ENCODE measurements around the gene ARX. TPM values are rescaled to one million over a fixed set of nuclear protein-coding genes. Genes with fewer than 3 reads are reported as not detected.

Gene ARX
- not detected for total RNA-seq
- long read RNA-seq, result 0 reads

DNA sequence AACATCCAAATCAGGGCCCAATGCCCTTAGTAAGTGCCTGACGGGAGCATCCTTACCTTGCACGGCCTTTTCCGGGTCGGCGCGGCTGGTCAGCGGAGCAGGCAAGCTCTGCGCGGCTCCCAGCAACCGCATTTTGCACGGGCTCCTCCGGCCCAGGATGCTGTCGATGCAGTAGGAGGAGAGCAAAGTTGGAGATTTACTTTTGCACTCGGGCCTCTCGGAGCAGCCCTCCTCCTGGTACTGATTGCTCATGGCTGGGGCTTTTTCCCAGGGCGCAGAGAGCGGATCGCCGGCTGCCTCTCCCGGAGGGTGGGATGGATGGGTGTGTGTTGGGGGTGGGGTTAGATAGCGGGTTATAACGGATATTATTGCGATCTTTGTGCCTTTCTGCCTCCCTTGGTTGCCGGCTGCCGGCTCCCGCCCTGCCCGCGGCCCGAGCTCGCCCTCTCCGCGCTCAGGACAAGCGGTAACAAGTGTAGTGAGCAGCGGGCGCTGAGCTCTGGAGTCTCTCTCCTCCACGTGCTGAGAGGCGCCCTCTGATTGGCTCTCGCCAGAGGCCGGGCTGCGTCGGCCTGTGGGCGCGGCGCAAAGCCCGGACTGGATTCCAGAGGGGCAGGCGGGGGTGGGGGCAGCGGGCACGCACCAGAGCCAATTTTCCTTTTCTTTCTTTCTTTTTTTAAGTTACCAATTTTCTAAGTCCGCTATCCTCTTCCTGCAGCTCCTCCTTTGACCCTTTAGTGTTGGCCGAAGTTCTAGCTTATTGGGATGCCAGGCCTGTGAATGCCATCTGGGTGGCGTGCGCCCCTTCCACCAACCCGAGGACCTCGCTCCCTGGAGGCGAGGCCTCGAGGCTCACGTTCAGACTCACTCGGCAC lies at the start of gene ARX:
TSS of gene ARX (minus strand) at position 480 of the 875 bp plus-strand sequence. CDS start at position 252, 228 bp downstream.
- no peak for DNase-seq (ENCODE audit: low spot score)

DNA sequence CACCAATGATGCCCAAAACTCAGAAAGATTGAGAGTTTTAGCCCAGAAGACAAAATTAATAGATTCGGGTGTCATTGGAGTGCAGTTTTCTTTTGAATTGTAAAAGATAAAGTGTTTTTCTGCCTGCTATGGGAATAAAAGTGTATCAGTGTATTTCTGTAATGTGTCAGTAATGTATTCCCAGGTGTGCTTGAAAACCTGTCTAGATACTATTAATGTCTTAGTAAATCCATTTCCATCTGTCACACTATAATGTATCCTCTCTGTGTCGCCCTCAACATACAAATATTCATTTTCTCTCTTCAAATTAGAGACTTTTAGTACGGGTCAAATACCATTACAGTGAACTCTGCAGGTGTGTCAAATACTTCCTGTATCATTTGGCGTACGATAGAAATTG lies 43.5 kb upstream of the ARX start:
- DNase-seq (ENCODE audit: low spot score), result no peak

DNA sequence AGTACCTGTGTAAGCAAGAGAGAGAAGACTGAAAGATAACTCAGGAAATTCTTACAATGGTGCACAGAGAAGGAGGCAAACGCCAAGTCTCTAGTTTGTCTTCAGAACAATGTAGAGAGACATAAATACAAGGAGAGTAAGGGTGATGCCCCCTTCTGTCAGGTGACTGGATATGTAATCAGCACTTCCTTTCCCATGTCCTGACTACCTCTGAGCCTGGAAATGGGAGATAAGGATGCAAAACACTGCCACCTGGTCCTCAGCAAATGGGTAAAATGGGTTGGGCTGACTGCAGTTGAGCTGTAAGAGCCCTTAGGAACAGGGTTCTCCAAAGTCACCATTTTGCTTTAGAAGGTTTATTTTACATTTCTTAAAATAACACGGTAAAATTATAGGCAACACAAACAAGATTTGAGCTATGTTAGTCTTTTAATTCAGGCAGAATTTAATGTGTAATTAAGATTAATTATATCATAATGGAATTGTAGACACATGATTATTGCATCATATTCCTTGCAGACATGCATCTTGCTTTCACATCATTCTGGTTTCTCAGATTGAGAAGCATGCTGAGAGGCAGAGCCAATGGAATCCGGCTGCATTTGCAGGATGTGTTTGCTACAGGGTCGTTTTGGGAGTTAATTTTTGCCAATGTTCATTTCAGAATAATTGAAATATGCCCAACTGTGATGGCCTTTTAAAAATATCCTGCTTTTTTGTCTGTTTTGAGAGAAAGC lies 37.2 kb upstream of the ARX start:
- no peak for DNase-seq (ENCODE audit: low spot score)

DNA sequence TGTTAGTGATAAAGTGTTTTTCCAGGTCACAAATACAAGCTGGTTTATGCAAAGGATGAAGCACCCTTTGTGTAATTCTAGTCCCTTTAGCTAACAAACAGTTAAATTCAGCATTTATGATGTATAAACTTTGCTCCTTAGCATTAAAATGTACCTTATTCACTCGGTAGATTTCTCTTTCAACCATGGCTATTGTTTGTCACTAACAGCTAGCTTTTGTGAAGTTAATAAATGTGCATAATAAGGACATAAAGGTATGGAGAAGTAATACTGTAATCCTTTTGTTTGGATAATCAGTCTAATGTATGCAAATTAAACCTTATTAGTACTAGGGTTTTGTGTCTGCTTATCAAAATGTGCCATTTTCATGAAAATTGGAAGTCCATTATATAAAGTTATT lies 34.2 kb upstream of the ARX start:
- no peak for DNase-seq (ENCODE audit: low spot score)

DNA sequence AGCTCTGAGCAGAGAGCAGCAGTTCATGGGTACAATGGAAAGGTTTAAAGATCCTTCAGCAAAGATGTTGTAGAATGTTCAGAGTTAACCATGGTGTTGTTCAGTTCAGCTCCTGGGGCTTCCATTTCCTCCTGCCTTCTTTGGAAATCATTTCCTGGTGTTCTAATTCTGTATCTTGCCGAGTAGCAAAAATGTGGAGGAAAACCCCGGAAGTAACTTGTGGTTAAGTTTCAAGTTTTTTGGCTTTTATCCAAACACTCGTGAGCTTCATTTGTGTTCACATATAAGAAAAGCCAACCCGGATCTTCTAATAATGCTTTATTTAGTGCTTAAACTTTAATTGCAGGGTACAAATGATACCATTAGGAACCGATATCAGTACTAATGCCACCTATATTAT lies 33.6 kb upstream of the ARX start:
- DNase-seq (ENCODE audit: low spot score), result no peak

DNA sequence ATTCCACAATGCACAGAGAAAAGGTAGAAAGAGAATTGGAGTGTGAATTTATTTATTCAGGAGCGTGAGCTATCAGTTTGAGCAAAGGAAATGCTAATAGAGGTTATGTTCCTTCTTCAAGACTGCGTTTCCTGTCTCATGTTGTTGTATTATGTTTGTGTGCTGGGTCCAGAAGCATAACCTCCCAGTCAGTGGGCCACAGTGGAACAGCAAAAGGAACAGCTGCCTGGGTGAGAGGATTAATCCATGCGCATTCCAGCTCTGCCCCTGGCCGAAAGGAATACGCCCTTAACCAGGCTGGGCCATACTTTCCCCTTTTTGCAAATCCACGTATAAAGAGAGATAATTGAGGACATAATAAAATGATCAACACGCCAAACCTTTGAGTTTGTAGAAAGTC lies 32.4 kb upstream of the ARX start:
- no peak for DNase-seq (ENCODE audit: low spot score)

DNA sequence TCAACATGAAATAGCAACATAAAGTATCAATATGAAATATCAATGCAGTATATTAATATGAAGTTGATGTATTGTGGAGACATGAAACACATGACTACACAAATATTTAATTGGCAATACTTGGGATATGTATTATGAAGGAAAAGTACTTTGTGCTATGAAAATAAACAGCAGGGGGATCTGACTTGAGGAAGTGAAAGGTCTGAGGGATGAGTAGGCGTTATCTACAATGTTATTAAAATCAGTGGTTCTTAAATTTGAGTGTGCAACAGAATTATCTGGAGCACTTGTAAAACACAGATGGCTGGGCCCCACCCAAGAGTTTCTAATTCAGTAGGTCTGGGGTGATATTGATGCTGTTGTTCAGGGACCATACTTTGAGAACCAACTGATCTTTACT lies 27.4 kb upstream of the ARX start:
- DNase-seq (ENCODE audit: low spot score), result no peak

DNA sequence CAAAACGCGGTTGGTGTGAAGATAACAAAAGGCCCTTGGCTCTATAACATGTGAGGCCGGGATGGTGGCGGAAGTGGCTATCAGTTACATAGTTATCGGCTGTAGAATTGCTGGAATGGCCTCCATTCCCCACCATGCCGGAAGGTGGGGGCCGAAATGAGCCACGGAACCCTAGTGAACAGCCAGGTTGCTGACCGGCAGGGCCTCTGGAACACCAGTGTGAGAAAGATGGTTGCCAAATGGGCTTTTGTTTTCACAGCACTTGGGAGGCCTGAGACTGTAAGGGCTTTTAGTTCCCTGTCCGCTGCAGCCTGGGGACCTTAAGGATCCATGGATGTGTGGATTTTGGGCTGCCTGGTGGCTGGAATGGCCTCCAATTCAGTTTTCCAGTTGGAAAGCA lies 23.3 kb upstream of the ARX start:
- no peak for DNase-seq (ENCODE audit: low spot score)

DNA sequence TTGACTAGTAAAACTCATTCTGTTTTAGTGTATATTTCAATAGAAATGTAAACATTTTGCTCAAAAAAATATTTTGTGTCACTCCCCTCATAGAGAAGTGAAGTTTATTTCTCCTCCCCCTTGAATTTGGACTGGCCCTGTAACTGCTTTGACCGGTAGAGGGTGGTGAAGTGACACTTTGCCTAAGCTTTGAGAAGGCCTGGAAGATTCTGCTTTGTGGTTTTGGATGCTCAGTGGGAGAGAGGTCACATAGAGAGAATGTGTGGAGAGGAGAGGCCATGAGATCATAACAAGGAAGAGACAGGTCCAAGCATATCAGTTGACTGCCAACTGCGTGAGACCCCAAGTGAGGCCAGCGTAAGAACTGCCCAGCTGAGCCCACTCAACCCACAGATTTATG lies 19.1 kb upstream of the ARX start:
- DNase-seq (ENCODE audit: low spot score), result no peak

DNA sequence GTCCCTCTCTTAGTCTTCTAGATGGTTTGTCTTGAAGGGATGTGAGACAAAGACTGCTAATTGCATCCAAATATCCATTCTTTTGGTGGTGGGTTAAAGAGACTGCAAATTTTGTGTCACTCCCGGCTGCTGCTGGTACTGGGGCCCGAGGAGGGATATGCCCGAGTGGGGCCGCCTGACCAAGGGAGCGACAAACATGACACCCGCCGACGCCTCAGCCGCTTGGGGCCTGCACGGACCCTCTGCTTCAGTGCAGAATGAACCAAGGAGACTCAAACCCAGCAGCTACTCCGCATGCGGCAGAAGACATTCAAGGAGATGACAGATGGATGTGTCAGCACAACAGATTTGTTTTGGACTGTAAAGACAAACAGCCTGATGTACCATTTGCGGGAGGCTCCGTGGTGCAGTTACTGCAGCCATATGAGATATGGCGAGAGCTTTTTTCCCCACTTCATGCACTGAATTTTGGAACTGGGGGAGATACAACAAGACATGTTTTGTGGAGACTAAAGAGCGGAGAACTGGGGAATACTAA lies 13.6 kb upstream of the ARX start:
- DNase-seq (ENCODE audit: low spot score), result no peak

DNA sequence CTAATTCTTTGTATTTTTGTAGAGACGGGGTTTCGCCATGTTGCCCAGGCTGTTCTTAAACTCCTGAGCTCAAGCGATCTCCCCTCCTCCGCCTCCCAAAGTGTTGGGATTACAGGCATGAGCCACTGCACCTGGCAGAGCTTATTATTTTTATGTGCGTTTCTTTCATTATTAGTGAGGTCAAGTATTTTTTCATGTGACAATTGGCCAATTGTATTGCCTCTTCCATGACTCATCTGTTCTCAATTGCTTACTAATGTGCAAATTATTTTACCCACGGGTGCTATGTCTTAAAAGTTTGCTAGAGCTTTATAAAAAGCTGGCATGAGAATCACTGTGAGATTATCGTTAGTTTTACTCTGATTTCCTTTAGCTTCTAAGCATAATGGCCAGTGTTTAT lies 13.0 kb upstream of the ARX start:
- no peak for DNase-seq (ENCODE audit: low spot score)

DNA sequence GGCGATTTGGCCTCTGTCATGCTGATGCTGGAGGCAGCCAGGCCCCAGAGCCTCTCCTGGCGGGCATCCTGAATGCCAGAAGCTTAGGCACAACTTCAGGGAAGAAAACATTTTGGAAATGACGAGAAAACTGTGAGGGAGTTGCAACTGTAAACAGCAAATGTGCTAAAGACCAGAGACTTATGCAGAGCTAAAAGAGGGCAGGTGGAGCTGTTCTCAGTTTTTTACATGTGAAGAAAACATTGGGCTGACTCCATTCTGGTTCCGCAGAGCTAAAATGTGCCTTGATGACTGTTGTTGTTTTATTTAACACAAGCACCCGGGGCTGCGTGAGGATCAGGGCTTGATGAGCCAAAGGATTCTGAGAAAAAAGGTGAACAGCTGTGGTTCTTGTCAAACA lies 10.8 kb upstream of the ARX start:
- no peak for DNase-seq (ENCODE audit: low spot score)

DNA sequence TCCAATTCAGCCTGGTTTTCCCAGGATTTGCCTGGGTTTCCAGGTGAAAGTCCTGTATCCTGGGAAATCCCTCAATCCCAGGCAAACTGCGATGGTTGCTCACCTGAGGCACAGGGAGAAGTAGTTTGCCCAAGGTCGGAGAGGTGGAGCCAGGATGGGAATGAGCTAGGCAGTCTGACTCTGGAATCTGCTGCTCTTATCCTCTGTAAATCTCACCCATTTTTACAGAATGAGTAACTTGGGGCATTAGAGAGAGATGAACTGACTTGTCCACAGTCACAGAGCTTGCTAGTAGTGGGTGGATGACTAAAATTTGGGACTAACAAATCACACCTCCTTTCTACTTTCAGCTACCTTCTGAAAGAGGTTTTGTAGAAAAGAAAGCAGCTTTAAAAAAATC lies 9.8 kb upstream of the ARX start:
- DNase-seq (ENCODE audit: low spot score), result no peak

DNA sequence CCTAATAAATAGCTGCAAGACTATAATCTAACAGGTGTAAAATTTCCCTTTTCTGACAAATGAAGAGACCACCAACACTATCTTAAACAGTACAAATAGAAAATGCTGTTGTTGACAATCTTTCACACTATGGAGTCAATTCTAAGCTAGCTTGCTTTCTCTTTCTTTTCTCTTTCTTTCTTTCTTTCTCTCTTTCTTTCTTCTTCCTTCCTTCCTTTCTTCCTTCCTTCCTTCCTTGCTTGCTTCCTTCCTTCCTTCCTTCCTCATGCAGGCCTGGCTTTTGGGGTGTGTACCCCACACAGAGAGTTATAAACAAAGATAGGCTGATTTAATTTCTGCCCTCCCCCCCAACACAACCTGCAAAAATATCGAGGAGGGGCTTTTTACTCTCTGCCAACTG lies 8.1 kb upstream of the ARX start:
- DNase-seq (ENCODE audit: low spot score), result no peak

DNA sequence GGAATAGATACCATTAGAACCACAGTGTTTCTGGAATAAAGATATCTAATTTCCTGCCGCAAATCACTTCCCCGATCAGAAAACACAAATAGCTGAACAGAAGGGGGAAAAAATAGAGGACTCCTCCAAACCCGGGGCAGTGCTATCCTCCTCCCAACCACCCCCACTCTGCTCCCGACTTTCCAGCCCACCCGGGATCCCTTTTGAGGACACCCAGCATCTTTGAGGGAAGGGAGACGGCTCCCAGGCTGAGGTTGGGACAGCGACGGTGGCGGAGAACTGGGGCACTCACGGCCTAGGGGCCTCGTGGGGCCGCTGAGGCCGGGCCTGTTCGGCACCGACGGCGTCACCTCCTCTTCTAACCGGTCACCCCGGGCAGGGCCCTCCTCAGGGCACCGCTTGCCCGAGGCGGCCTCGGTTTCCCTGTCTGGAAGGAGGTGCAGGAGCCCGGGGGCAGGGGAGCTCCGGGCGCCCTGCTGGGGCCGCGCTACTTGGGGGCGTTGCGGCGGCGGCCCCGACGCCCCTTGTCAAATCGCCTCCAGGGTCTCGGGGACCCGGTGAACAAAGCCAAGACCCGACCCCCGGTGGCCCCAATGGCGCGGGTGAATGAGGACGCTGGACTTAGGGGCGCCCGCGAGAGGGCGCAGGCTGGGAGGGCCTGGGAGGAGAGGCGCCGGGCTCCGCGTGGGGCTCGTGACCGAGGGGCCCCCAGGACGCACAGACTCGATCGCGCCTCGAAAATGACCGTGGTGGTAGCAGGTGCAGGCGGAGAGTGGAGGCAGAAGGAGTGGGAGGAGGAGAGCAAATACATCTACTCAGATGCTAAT lies 6.9 kb upstream of the ARX start:
- no peak for DNase-seq (ENCODE audit: low spot score)

DNA sequence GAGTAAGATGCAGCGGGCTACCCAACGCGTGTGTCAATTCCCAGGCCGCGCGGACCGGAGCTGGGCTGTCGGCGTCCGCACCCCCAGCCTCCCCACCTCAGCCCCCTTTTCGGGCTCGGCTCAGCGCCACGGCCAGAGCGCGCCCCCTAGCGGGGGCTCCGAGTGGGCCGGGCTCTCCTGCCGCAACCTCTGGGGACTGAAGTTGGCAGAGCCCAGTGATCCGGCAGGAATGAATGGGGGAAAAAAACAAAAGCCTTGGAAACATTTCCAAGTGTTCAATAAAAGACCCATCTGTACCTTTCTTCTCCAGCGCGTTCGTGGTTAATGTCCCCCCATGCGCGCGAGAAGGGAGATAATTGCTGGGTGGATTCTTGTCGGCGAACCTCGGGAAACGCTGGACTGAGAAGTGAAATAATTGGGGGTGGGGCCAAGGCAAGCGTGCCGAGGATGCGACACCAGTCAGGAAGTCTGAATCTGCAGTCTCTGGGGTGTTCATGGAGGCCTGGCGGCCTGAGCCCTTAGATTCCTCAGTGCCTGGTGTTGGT lies 5.2 kb upstream of the ARX start:
- no peak for DNase-seq (ENCODE audit: low spot score)

DNA sequence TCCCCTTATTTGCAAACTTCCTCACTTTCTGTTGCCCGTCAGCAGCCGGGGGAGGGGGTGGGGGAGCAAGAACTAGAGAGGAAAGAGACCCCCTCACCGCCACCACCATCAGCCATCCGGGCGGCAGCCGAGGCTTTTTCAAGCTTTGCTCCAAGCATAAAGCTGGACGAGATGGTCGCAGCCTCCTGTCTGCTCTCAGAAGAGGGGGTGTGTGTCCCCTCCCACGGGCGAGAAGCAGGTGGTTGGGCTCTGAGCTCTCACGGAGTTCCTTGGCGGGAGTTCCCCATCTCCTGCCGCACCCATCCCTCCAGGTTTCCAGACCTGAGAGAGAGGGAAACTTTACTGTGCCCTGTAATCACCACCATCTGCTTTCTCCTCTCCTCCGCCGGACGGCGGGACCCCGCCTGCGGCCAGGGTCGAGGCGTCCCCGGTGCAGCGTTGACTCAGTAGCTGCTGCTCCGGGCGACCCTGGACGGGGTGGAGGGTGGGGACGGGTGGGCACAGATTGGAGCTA lies 4.7 kb upstream of the ARX start:
- no peak for DNase-seq (ENCODE audit: low spot score)

DNA sequence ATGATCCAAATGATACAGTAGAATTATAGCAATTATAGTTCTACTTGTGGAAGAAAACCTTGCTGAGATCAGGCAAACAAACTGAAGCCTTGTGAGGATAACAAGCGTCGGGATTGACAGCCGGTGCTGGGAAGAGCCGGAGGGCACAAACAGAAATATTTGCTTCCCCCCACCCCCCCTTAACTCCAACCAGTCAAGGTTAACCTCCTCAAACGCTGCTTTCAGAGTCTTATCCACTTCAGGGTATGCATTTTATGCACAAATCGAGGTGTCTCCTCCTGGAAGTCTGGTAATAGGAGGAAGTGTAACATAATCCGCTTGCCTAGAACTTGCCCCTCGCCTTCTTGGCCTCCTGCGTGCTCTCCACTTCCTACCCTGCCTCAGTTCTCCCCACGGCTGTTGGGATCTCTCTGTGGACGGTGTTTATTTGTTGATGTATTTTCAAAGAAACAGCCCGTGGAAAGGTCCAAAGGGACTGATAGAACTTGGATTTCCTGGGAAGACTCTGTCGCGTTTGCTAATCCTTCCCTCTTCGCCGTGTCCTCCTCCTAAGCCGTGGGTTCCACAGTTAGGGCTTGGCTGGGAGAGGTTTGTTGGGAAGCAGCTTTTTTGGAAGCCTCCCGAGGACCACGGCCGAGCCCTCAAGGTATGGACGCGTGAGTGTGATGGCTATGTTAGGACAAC lies 4.1 kb upstream of the ARX start:
- no peak for DNase-seq (ENCODE audit: low spot score)

DNA sequence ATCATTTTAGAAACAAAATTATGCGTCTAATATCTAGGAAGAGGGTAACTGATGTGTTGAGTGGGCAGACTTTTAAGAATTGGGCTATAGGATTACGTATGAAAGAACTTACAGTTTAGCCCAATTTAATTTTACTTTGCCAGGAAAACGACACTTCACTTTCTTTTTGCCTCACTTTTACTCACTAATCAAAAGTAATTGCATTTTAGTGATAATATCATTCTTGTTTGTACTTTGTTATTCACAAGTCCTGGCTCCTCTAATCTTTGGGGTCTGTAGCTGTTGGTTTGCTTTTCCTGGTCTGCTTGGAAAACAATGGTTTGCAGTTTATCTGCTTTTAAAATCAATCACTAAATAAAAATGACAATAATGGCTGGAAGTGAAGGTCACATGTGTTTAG lies 2.9 kb upstream of the ARX start:
- no peak for DNase-seq (ENCODE audit: low spot score)

DNA sequence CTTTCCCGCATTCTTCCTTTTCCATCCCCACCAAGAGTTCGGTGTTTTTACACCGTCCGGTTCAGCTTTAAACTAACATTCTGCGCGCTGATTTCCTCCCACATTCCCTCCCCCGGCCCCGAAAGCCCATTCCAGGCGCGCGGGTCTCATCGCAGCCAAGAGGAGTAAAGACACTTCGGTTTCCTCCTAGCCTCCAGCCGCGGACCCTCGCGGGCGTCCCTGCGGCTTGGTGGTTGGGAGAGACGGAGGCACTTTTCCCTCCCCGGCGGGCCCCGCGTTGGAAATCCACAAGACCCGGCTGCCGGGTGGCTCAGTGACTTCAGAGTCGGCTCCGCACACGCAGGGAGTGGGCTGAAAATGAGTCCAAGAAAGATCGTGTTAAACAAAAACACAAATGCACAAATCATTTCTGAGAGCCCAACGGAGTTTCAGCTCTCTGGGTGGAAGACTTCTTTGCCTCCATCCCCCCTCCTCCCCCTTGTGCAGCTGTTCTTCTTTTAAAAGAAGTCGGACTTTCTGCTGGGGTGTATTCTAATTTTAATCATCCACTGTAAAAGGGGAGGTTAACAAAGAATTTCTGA lies 2.0 kb upstream of the ARX start:
- DNase-seq (ENCODE audit: low spot score), result no peak

All from mesenteric fat pad (tissue), 1 donor.